K562 (cell line): ENCODE results near the gene IRF1.

ENCODE experiments used
- HIVEP1 ChIP-seq: fragments of 250-450 bp; sonication (Bioruptor Pico); IDR thresholded peaks from 2 replicates; pipeline ENCODE4 v1.4.0; 2020; ENCODE audit warnings: mild to moderate bottlenecking
- OTX1 ChIP-seq: fragments of 450-650 bp; formaldehyde crosslinking; IDR thresholded peaks from 2 replicates; pipeline ENCODE4 v1.4.0; 2022; ENCODE audit warnings: mild to moderate bottlenecking
- RFX5 ChIP-seq: IDR thresholded peaks from 2 replicates; pipeline ENCODE4 v1.6.1; 2011; ENCODE audit warnings: low read depth, mild to moderate bottlenecking, improper control_type of control experiment, low read length
- TRIM28 ChIP-seq: fragments of 450-650 bp; IDR thresholded peaks from 2 replicates; pipeline ENCODE4 v1.6.1; 2017
- U2AF2 ChIP-seq: fragments of 200-400 bp; formaldehyde crosslinking; optimal IDR thresholded peaks from 2 replicates; pipeline ENCODE3; 2017; ENCODE audit warnings: low read depth, mild to moderate bottlenecking, low read length

GRCh38 chr5:132500244-132500930 lies 9.8 kb upstream of the IRF1 start:
- TF ChIP-seq TRIM28 (no peak), U2AF2 (no peak), HIVEP1 (CRISPR knock-in tag) (no peak), RFX5 (no peak), OTX1 (CRISPR knock-in tag) (no peak)
